ENCODE measurements around the gene LRMDA.

Gene LRMDA

GRCh38 chr10:75402486-75403143 is 28.8 kb upstream of the LRMDA start:
- TF ChIP-seq, protein P1, sequence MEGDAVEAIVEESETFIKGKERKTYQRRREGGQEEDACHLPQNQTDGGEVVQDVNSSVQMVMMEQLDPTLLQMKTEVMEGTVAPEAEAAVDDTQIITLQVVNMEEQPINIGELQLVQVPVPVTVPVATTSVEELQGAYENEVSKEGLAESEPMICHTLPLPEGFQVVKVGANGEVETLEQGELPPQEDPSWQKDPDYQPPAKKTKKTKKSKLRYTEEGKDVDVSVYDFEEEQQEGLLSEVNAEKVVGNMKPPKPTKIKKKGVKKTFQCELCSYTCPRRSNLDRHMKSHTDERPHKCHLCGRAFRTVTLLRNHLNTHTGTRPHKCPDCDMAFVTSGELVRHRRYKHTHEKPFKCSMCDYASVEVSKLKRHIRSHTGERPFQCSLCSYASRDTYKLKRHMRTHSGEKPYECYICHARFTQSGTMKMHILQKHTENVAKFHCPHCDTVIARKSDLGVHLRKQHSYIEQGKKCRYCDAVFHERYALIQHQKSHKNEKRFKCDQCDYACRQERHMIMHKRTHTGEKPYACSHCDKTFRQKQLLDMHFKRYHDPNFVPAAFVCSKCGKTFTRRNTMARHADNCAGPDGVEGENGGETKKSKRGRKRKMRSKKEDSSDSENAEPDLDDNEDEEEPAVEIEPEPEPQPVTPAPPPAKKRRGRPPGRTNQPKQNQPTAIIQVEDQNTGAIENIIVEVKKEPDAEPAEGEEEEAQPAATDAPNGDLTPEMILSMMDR (IDR thresholded peaks at IDR 0.05; ENCODE audit: insufficient read depth, low read depth, low read length, missing control alignments): no peak
- H3K4me3 ChIP-seq (ENCODE audit: low read depth, low read length): peak overlapping the region; percentile 66
- no peak for DNase-seq (ENCODE audit: low read depth)

DNA sequence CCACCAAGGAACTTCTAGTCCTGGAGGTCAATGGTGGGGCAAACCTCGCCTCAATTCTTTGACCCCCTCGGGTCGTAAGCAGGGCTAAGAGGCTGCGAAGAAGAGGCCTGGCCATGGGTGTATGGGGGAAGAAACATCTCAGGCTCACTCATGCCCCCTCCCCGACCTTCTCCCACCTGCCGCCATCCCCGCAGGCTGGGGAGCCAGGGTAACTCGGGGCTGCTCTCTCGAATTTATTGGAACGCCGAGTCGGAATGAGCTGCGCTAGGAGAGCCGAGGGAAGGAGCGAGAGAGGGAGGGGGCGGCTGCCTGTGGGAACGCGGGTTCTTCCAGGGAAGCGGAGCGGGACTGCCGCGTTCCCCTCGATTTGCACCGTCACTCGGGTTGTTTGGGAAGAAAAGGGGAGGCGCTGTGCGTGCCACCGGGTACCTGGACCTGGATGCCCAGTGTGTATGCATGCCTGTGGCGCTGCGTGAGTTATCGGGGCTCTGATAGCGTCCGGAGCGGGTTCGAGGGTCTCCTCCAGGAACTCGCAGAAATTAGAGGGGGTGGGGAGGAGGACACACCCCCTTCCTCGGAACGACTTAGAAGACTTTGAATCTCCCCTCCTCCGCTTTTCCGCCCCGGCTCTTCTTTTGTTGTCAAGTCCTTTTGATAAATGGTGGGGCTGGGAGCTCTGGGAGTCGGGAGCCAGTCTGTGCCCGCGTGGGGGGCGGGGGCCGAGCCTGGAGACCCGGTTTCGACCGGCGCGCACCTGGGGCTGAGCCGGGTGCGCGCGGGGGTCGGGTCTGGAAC is 28.1 kb upstream of the LRMDA start:
- no peak for DNase-seq (ENCODE audit: low read depth)
- H3K4me3 ChIP-seq (ENCODE audit: low read depth, low read length): peak overlapping the region; percentile 66
- TF ChIP-seq, protein P1 (IDR thresholded peaks at IDR 0.05; ENCODE audit: insufficient read depth, low read depth, low read length, missing control alignments): no peak

GRCh38 chr10:75403939-75404814 is 27.2 kb upstream of the LRMDA start:
- DNase-seq (ENCODE audit: low read depth): no peak
- H3K4me3 ChIP-seq (ENCODE audit: low read depth, low read length): peak overlapping the region; percentile 14; the same call in 1 of the 2 replicates
- TF ChIP-seq, protein P1 (IDR thresholded peaks at IDR 0.05; ENCODE audit: insufficient read depth, low read depth, low read length, missing control alignments): no peak

GRCh38 chr10:75404815-75405597 is 26.4 kb upstream of the LRMDA start:
- TF ChIP-seq, protein P1 (IDR thresholded peaks at IDR 0.05; ENCODE audit: insufficient read depth, low read depth, low read length, missing control alignments): no peak
- no peak overlapping the region for H3K4me3 ChIP-seq (ENCODE audit: low read depth, low read length)
- DNase-seq (ENCODE audit: low read depth): no peak

DNA sequence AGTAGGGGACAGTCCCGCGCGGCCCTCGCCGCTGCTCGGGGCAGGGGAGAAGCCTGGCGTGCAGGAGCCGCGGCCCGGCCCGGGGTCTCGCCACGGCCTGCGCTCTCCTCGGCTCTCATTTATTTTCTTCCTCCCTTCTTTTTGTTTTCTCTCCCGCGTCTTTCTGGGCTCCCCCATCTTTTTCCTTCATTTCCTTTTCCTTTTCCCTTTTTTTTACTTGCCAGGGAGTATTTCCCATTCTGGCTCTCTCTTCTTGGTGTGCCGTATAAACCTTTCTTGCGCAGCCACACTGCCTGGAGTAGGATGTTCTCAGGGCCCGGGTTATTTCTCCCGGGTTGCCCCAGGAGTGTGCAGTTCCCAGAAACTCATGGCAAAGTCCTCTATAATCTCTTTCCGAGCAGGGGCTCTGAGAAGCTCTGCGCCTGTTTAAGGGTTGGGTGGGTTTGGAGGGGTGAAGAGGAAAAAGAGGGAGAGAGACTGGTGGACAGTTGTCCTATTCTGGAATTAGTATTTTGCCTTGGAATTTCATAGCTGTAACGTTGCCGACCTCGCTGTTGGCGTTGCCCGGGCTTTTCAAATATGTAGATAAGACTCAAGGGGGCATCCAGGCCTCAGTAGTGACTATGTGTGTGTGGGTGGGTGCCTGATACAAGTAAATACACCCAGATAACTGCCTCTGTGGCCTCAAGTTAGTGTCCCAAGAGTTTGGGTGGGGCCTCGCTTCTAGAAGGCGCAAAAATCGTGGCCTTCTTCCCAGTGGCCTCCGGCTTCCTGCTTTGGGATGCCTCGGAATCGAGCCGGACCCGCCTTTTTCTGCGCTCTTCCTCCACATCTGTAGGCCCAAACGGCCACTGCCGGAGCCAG is 25.6 kb upstream of the LRMDA start:
- H3K4me3 ChIP-seq (ENCODE audit: low read depth, low read length): no peak overlapping the region
- TF ChIP-seq, protein P1 (IDR thresholded peaks at IDR 0.05; ENCODE audit: insufficient read depth, low read depth, low read length, missing control alignments): no peak
- DNase-seq (ENCODE audit: low read depth): no peak
